Stimulated activated CD8-positive, alpha-beta memory T cell treated with anti-CD3 and anti-CD28 coated beads, Interleukin-12 subunit alpha, Interleukin-12 subunit beta, amount 100 ng/mL, for 1 hour (primary cell): Measurements from ENCODE around the gene NR3C1.

Source experiments
- DNase-seq: peaks from one replicate; pipeline ENCODE4 v3.0.0-alpha.2; 2020; ENCODE audit warnings: low read depth

The NR3C1 gene

GRCh38 chr5:143311428-143311827 is 92.1 kb downstream of the NR3C1 start:
- no peak for DNase-seq

- no peak for DNase-seq
These were observed 93.6 kb downstream of the NR3C1 start for GRCh38 chr5:143309661-143310431.

- DNase-seq: no peak
These were observed 94.8 kb downstream of the NR3C1 start for GRCh38 chr5:143308731-143309130.

- no peak for DNase-seq
These were observed 97.4 kb downstream of the NR3C1 start for GRCh38 chr5:143306040-143306439.

- DNase-seq: no peak
These were observed 98.5 kb downstream of the NR3C1 start for GRCh38 chr5:143304836-143305475.

GRCh38 chr5:143302341-143303045 is 101.0 kb downstream of the NR3C1 start:
- DNase-seq: no peak

- DNase-seq: no peak
These were observed 105.7 kb downstream of the NR3C1 start for GRCh38 chr5:143297756-143298155.

GRCh38 chr5:143290125-143290524 is 113.4 kb downstream of the NR3C1 start:
- DNase-seq: no peak

GRCh38 chr5:143284521-143284920 is 119.0 kb downstream of the NR3C1 start:
- no peak for DNase-seq

GRCh38 chr5:143284002-143284401 is 119.5 kb downstream of the NR3C1 start:
- DNase-seq: no peak

- DNase-seq: no peak
These were observed 122.3 kb downstream of the NR3C1 start for GRCh38 chr5:143281226-143281625.

GRCh38 chr5:143279698-143280097 is 123.8 kb downstream of the NR3C1 start:
- DNase-seq: no peak

GRCh38 chr5:143277536-143277935 is 126.0 kb downstream of the NR3C1 start:
- no peak for DNase-seq

GRCh38 chr5:143275512-143276363 is 127.7 kb downstream of the NR3C1 start:
- DNase-seq: no peak

GRCh38 chr5:143274952-143275351 is 128.5 kb downstream of the NR3C1 start:
- DNase-seq: no peak

GRCh38 chr5:143271431-143271830 is 132.1 kb downstream of the NR3C1 start:
- no peak for DNase-seq

- DNase-seq: no peak
These were observed 135.1 kb downstream of the NR3C1 start for GRCh38 chr5:143268388-143268787.

GRCh38 chr5:143267186-143267585 is 136.3 kb downstream of the NR3C1 start:
- DNase-seq: no peak

- no peak for DNase-seq
These were observed 137.5 kb downstream of the NR3C1 start for GRCh38 chr5:143265995-143266394.

GRCh38 chr5:143263272-143263810 is 140.1 kb downstream of the NR3C1 start:
- DNase-seq: no peak

- DNase-seq: no peak
These were observed 140.9 kb downstream of the NR3C1 start for GRCh38 chr5:143262393-143263174.
